AG09309 (cell line): ENCODE data around the gene FOXS1.

Experiments
- DNase-seq: peaks from one replicate; pipeline ENCODE4 v3.0.0-alpha.2; 2010; ENCODE audit warnings: low read depth
- H3K4me3 ChIP-seq: 2 replicates; pipeline ENCODE4 v1.5.1; 2011; ENCODE audit warnings: mild to moderate bottlenecking, low read depth, low read length, moderate library complexity; ENCODE audit not compliant: control insufficient read depth
- CTCF ChIP-seq: IDR thresholded peaks from 2 replicates; pipeline ENCODE4 v1.5.1; 2011; ENCODE audit warnings: mild to moderate bottlenecking, low read depth, low read length, inconsistent platforms; ENCODE audit not compliant: insufficient read depth, control insufficient read depth; ENCODE audit errors: missing control alignments

The FOXS1 gene

GRCh38 chr20:31827059-31827458 is 18.3 kb downstream of the FOXS1 start:
- no peak for TF ChIP-seq CTCF

GRCh38 chr20:31826074-31826473 is 19.3 kb downstream of the FOXS1 start:
- H3K4me3 ChIP-seq = no peak overlapping the region
- no peak for TF ChIP-seq CTCF
- DNase-seq = no peak

More at GRCh38 chr20:31827059-31827458, 18.3 kb downstream of the FOXS1 start:
- DNase-seq = no peak
- H3K4me3 ChIP-seq = no peak overlapping the region

- DNase-seq = no peak
- no peak for TF ChIP-seq CTCF
- H3K4me3 ChIP-seq = no peak overlapping the region
Measured at GRCh38 chr20:31824554-31825313, 20.7 kb downstream of the FOXS1 start.

GRCh38 chr20:31824125-31824485 is 21.3 kb downstream of the FOXS1 start:
- H3K4me3 ChIP-seq = no peak overlapping the region
- DNase-seq = no peak
- no peak for TF ChIP-seq CTCF

GRCh38 chr20:31823360-31824124 is 21.9 kb downstream of the FOXS1 start:
- no peak for DNase-seq

More at GRCh38 chr20:31823360-31824124, 21.9 kb downstream of the FOXS1 start:
- TF ChIP-seq CTCF = no peak
- no peak overlapping the region for H3K4me3 ChIP-seq
